Endothelial cell (in vitro differentiated cells): ENCODE measurements around the gene PROK1. TPM values are rescaled to one million over a fixed set of nuclear protein-coding genes. Genes with fewer than 3 reads are reported as not detected.
"Not testable (repeated sequence)": the region's sequence is repeated elsewhere in the genome, so short reads cannot be mapped to it uniquely, and the experiment has no call there.

ENCODE experiments used
- DNase-seq: peaks from one replicate; pipeline ENCODE4 v3.0.0; 2021; ENCODE audit warnings: low spot score
- H3K27ac Mint-ChIP-seq: one replicate; pipeline ENCODE4 v1.8.0; 2021; ENCODE audit warnings: mixed read lengths, inconsistent platforms; ENCODE audit not compliant: unreplicated experiment
- H3K27me3 Mint-ChIP-seq: one replicate; pipeline ENCODE4 v1.8.0; 2021; ENCODE audit warnings: mild to moderate bottlenecking, moderate library complexity, mixed read lengths, inconsistent platforms; ENCODE audit not compliant: unreplicated experiment
- H3K36me3 Mint-ChIP-seq: one replicate; pipeline ENCODE4 v1.8.0; 2021; ENCODE audit warnings: mild to moderate bottlenecking, low read depth, mixed read lengths, inconsistent platforms; ENCODE audit not compliant: unreplicated experiment
- H3K4me1 Mint-ChIP-seq: one replicate; pipeline ENCODE4 v1.8.0; 2021; ENCODE audit warnings: mild to moderate bottlenecking, mixed read lengths, inconsistent platforms; ENCODE audit not compliant: unreplicated experiment
- H3K4me3 Mint-ChIP-seq: one replicate; pipeline ENCODE4 v1.8.0; 2021; ENCODE audit warnings: mild to moderate bottlenecking, mixed read lengths, inconsistent platforms; ENCODE audit not compliant: unreplicated experiment
- H3K9me3 Mint-ChIP-seq: one replicate; pipeline ENCODE4 v1.8.0; 2021; ENCODE audit warnings: mixed read lengths, inconsistent platforms; ENCODE audit not compliant: unreplicated experiment
- long read RNA-seq: library from polyadenylated mRNA; unstranded; transcript quantifications from one replicate; pipeline ENCODE4 v2.0.0, GENCODE V29; 2020; ENCODE audit not compliant: unreplicated experiment
- total RNA-seq: library from RNA; stranded (reverse); fragmentation: NEBNext Ultra II Directional; extraction: Animal tissue kit (Norgen Biotek cat#: 25700); gene quantifications from one replicate; pipeline ENCODE4 v1.2.1, GENCODE V29; 2021; ENCODE audit not compliant: unreplicated experiment
- TF ChIP-seq, protein P1 (sequence below): fragments of 200-600 bp; sonication (generic); IDR thresholded peaks from one replicate; pipeline ENCODE4 v1.5.0; 2021; ENCODE audit warnings: antibody characterized with exemption; ENCODE audit not compliant: unreplicated experiment

PROK1 gene, protein sequence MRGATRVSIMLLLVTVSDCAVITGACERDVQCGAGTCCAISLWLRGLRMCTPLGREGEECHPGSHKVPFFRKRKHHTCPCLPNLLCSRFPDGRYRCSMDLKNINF
- total RNA-seq = not detected
- long read RNA-seq = 0 reads

DNA sequence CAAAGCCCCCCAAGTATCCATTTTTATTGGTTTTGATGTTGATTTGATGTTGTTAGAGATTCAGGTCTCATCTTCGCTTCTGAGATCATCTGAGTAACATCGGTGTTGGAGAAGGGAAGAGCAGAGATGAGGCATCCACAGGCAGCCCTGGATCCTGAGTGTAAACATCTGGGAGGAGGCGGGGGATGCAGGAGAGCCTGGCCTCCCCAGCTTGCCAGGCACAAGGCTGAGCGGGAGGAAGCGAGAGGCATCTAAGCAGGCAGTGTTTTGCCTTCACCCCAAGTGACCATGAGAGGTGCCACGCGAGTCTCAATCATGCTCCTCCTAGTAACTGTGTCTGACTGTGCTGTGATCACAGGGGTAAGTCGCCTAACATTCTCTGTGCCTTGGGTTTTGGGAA is at the start of gene PROK1:
PROK1 (plus strand) TSS at position 221 of the 400 bp plus-strand sequence; CDS start at position 289, 68 bp downstream.
- Mint-ChIP-seq H3K36me3 (no peaks in the 10 kb centered on the region), H3K9me3 (no peaks in the 10 kb centered on the region), H3K27me3 (peaks cover 4% of the 10 kb centered on the region), H3K4me1 (peaks cover 3% of the 10 kb centered on the region), H3K27ac (no peak within 1 kb of the TSS), H3K4me3 (no peak within 1 kb of the TSS)
- DNase-seq = no peak
- TF ChIP-seq, protein P1, sequence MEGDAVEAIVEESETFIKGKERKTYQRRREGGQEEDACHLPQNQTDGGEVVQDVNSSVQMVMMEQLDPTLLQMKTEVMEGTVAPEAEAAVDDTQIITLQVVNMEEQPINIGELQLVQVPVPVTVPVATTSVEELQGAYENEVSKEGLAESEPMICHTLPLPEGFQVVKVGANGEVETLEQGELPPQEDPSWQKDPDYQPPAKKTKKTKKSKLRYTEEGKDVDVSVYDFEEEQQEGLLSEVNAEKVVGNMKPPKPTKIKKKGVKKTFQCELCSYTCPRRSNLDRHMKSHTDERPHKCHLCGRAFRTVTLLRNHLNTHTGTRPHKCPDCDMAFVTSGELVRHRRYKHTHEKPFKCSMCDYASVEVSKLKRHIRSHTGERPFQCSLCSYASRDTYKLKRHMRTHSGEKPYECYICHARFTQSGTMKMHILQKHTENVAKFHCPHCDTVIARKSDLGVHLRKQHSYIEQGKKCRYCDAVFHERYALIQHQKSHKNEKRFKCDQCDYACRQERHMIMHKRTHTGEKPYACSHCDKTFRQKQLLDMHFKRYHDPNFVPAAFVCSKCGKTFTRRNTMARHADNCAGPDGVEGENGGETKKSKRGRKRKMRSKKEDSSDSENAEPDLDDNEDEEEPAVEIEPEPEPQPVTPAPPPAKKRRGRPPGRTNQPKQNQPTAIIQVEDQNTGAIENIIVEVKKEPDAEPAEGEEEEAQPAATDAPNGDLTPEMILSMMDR = no peak

DNA sequence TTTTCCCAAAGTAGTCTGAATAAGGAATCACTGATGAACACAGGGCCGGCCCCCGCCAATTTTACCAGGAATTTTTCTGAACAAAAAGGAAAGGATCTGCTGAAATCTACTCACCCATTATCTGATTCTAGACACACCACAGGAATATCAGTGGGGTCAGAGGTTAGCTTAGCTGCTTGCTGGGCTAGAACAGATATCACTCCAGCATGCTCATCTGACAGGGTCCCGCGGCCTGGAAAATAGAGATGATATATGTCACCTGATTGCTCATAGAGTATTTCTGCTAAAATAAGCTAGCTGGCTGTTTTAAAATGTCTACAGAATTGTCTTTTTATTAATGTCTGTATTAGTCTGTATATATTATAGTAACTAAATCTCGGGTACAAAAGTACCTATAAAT is 47.1 kb upstream of the PROK1 start:
- Mint-ChIP-seq H3K9me3 (no peaks in the 10 kb centered on the region), H3K36me3 (peaks cover 9% of the 10 kb centered on the region), H3K27me3 (no peaks in the 10 kb centered on the region), H3K4me1 (peaks cover 12% of the 10 kb centered on the region), H3K27ac (peak overlapping the region; percentile 36), H3K4me3 (no peak overlapping the region)
- no peak for DNase-seq
- TF ChIP-seq, protein P1 = no peak

DNA sequence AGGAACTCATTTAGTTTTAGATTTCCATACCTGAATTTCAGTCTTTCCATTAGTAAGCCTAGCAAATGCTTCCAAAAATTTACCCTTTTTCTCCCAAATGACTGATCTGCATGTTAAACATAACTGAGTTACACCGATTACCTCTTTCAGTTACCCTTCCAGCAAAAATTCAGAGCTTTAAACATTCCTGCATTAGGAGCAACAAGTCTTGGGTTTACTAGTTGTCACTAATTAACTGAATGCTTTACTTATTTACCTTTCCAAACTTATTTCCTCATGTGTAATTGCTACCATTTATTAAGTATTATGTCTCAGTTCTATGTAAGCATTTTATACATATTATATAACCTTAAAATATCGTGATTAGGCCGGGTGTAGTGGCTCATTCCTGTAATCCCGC is 46.5 kb upstream of the PROK1 start:
- DNase-seq = no peak
- Mint-ChIP-seq H3K27me3 (no peaks in the 10 kb centered on the region), H3K4me1 (peaks cover 12% of the 10 kb centered on the region), H3K9me3 (no peaks in the 10 kb centered on the region), H3K27ac (no peak overlapping the region), H3K36me3 (peaks cover 9% of the 10 kb centered on the region), H3K4me3 (peak overlapping the region; percentile 19)
- TF ChIP-seq, protein P1 = no peak

DNA sequence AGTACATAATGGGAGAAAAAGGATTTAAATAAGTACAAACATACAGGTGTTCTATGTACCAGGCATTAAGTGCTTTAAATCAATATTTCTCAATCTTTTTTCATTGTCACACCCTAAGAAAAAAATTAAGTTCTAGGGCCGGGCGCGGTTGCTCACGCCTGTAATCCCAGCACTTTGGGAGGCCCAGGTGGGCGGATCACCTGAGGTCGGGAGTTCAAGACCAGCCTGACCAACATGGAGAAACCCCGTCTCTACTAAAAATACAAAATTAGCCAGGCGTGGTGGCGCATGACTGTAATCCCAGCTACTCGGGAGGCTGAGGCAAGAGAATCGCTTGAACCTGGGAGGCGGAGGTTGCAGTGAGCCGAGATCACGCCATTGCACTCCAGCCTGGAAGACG is 44.5 kb upstream of the PROK1 start:
- Mint-ChIP-seq H3K4me3 (peak overlapping the region; percentile 100), H3K4me1 (peaks cover 12% of the 10 kb centered on the region), H3K27ac (peak overlapping the region; percentile 94)
- not testable (repeated sequence) for H3K27me3 Mint-ChIP-seq, DNase-seq, H3K9me3 Mint-ChIP-seq, H3K36me3 Mint-ChIP-seq

DNA sequence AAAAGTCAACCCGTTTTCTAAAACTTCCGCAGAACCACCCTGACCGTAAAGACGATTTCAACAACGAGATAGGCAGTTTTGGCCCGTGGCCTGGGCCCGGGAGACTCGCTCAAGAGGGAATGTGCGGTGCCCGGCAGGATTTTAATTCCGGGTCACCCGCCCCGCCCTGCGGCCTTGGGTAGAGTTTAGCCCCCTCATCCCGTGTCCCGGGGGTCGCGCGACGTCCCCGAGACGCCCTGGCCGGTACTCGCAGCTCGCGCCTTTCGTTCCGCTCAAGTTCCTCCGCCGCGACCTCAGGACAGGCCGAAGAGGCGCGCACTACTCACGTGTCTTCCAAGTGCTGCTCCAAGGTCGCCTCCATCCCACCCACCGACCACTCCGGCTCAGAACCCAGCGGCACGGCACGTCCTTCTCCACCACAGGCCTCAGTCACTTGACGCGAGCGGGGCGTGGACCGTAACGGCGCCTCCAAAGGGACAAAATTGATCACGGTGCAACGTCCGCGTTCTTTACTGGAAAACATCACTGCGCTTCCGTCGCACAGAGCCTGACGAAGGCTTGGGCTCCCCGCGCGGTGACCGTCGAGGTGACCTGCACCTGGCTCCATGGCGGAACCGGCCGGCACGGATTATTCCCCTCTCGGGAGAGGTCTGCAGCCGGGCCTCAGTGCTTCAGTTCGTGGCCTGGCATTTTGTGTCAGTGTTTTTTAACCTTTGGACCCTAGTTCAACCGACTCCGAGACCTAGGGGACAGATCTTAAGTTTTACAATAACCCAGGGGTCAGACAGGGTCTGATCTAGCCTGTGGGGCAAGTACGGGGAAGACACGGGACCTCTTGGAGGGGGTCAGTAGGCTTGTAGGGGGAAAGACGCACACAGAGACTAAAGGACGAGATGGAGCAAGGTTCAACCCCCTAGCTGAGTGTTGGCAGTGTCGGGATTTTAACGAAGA is 43.4 kb upstream of the PROK1 start, which contains the start of gene LAMTOR5:
LAMTOR5 (minus strand) TSS at position 435 of the 951 bp plus-strand sequence; CDS start at position 361, 74 bp downstream.
- Mint-ChIP-seq H3K27ac (peak within 1 kb of the TSS; percentile 94), H3K4me3 (peak within 1 kb of the TSS; percentile 100), H3K4me1 (peaks cover 12% of the 10 kb centered on the region), H3K36me3 (peaks cover 9% of the 10 kb centered on the region), H3K27me3 (no peaks in the 10 kb centered on the region), H3K9me3 (no peaks in the 10 kb centered on the region)
- TF ChIP-seq, protein P1 = no peak
- peak; percentile 91 for DNase-seq
